ENCODE results near the gene PRMT5. TPM values are rescaled to one million over a fixed set of nuclear protein-coding genes. Genes with fewer than 3 reads are reported as not detected.
A peak's percentile ranks its signal among the peaks of the same experiment; 100 is the strongest.

The PRMT5 gene
- polyA plus RNA-seq, 1 experiment = 152 TPM

GRCh38 chr14:22976620-22977433 is 47.7 kb upstream of the PRMT5 start:
- TF ChIP-seq CTCF (IDR thresholded peaks at IDR 0.05; ENCODE audit: insufficient read depth, low read depth, low read length) = no peak
- POLR2A ChIA-PET = no interaction called here
- no peaks in the 10 kb centered on the region for H3K27me3 ChIP-seq (ENCODE audit: control insufficient read depth, insufficient read depth, low read length)
- H3K36me3 ChIP-seq (ENCODE audit: control insufficient read depth, insufficient read depth, low read length) = peaks cover 30% of the 10 kb centered on the region
- no peak for DNase-seq (ENCODE audit: low read depth)
- CTCF ChIA-PET = interaction anchor here (0.7 to 7.4 kb wide), 21 partner anchors 9 to 323 kb away, joined by 3 to 93 read pairs (median 4); partner anchors contain the start of genes ACIN1, CDH24, PRMT5 and PSMB11
- no peak overlapping the region for H3K4me3 ChIP-seq (ENCODE audit: low read depth, low read length)

- CTCF ChIA-PET = interaction anchor here (0.6 to 7.4 kb wide), 9 partner anchors 8 to 94 kb away, joined by 3 to 93 read pairs (median 10); partner anchors contain the start of genes AJUBA, CDH24 and PRMT5
- no peak for DNase-seq (ENCODE audit: low read depth)
These were observed 45.5 kb upstream of the PRMT5 start for GRCh38 chr14:22974530-22975313.

GRCh38 chr14:22973217-22974032 is 44.2 kb upstream of the PRMT5 start:
- DNase-seq (ENCODE audit: low read depth) = no peak
- peak; percentile 65 for TF ChIP-seq CTCF (IDR thresholded peaks at IDR 0.05; ENCODE audit: insufficient read depth, low read depth, low read length)
- H3K27me3 ChIP-seq (ENCODE audit: control insufficient read depth, insufficient read depth, low read length) = no peaks in the 10 kb centered on the region
- H3K4me3 ChIP-seq (ENCODE audit: low read depth, low read length) = no peak overlapping the region
- CTCF ChIA-PET = interaction anchor here (0.7 to 7.4 kb wide), 22 partner anchors 9 to 125 kb away, joined by 3 to 93 read pairs (median 6); partner anchors contain the start of genes AJUBA, CDH24, HAUS4 and PRMT5
- POLR2A ChIA-PET = no interaction called here
- H3K36me3 ChIP-seq (ENCODE audit: control insufficient read depth, insufficient read depth, low read length) = peaks cover 33% of the 10 kb centered on the region

More at GRCh38 chr14:22974530-22975313, 45.5 kb upstream of the PRMT5 start:
- POLR2A ChIA-PET = no interaction called here
- H3K36me3 ChIP-seq (ENCODE audit: control insufficient read depth, insufficient read depth, low read length) = peaks cover 31% of the 10 kb centered on the region
- no peak for TF ChIP-seq CTCF (IDR thresholded peaks at IDR 0.05; ENCODE audit: insufficient read depth, low read depth, low read length)
- no peak overlapping the region for H3K4me3 ChIP-seq (ENCODE audit: low read depth, low read length)
- H3K27me3 ChIP-seq (ENCODE audit: control insufficient read depth, insufficient read depth, low read length) = no peaks in the 10 kb centered on the region

GRCh38 chr14:22972313-22972930 is 43.2 kb upstream of the PRMT5 start:
- CTCF ChIA-PET = interaction anchor here (0.8 to 7.4 kb wide), 19 partner anchors 10 to 126 kb away, joined by 3 to 93 read pairs (median 6); partner anchors contain the start of genes AJUBA, CDH24, HAUS4 and PRMT5
- peaks cover 30% of the 10 kb centered on the region for H3K36me3 ChIP-seq (ENCODE audit: control insufficient read depth, insufficient read depth, low read length)
- TF ChIP-seq CTCF (IDR thresholded peaks at IDR 0.05; ENCODE audit: insufficient read depth, low read depth, low read length) = no peak
- H3K4me3 ChIP-seq (ENCODE audit: low read depth, low read length) = no peak overlapping the region
- H3K27me3 ChIP-seq (ENCODE audit: control insufficient read depth, insufficient read depth, low read length) = no peaks in the 10 kb centered on the region
- POLR2A ChIA-PET = no interaction called here
- no peak for DNase-seq (ENCODE audit: low read depth)

Measured in BJ (cell line).